ENCODE measurements around the gene CECR2.

Gene CECR2

GRCh38 chr22:17407643-17408042 is 38.4 kb downstream of the CECR2 start:
- DNase-seq (ENCODE audit: extremely low spot score) = no peak
- CTCF ChIA-PET = no interaction called here
- POLR2A ChIA-PET = no interaction called here
- TF ChIP-seq SUZ12 (IDR thresholded peaks at IDR 0.05) (no peak), FOXA1 (IDR thresholded peaks at IDR 0.05) (no peak), FOXK2 (IDR thresholded peaks at IDR 0.05) (no peak), FOXM1 (IDR thresholded peaks at IDR 0.05; ENCODE audit: borderline replicate concordance) (no peak), ELF4 (IDR thresholded peaks at IDR 0.05) (no peak), SP1 (IDR thresholded peaks at IDR 0.05) (no peak)

- no peak for TF ChIP-seq FOXM1 (IDR thresholded peaks at IDR 0.05; ENCODE audit: borderline replicate concordance)
- TF ChIP-seq L3MBTL2 (conservative IDR thresholded peaks at IDR 0.05) = no peak
- TF ChIP-seq NFRKB (IDR thresholded peaks at IDR 0.05) = no peak
- TF ChIP-seq HDGF (IDR thresholded peaks at IDR 0.05; ENCODE audit: borderline replicate concordance) = no peak
- TF ChIP-seq CTBP1 (IDR thresholded peaks at IDR 0.05; ENCODE audit: borderline replicate concordance) = no peak
- TF ChIP-seq TARDBP (IDR thresholded peaks at IDR 0.05) = no peak
- no peak for TF ChIP-seq LEF1 (IDR thresholded peaks at IDR 0.05; ENCODE audit: borderline replicate concordance)
- no peak for TF ChIP-seq FOXA1 (IDR thresholded peaks at IDR 0.05)
- no peak for TF ChIP-seq BHLHE40 (IDR thresholded peaks at IDR 0.05; ENCODE audit: borderline replicate concordance)
- DNase-seq (ENCODE audit: extremely low spot score) = no peak
- ChIA-PET POLR2A (no interaction called here), CTCF (no interaction called here)
Observed at GRCh38 chr22:17410576-17410975, 41.3 kb downstream of the CECR2 start.

GRCh38 chr22:17411213-17411612 is 42.0 kb downstream of the CECR2 start:
- CTCF ChIA-PET = no interaction called here
- POLR2A ChIA-PET = no interaction called here
- DNase-seq (ENCODE audit: extremely low spot score) = no peak
- TF ChIP-seq BHLHE40 (IDR thresholded peaks at IDR 0.05; ENCODE audit: borderline replicate concordance) (no peak), PKNOX1 (IDR thresholded peaks at IDR 0.05) (no peak), L3MBTL2 (conservative IDR thresholded peaks at IDR 0.05) (no peak), HDGF (IDR thresholded peaks at IDR 0.05; ENCODE audit: borderline replicate concordance) (no peak), FOXK2 (IDR thresholded peaks at IDR 0.05) (no peak), SP1 (IDR thresholded peaks at IDR 0.05) (no peak), NFRKB (IDR thresholded peaks at IDR 0.05) (no peak), ELF4 (IDR thresholded peaks at IDR 0.05) (no peak), CTBP1 (IDR thresholded peaks at IDR 0.05; ENCODE audit: borderline replicate concordance) (no peak), ARNT (IDR thresholded peaks at IDR 0.05) (no peak), SUZ12 (IDR thresholded peaks at IDR 0.05) (no peak), ZNF384 (IDR thresholded peaks at IDR 0.05) (no peak)

GRCh38 chr22:17412232-17412631 is 43.0 kb downstream of the CECR2 start:
- DNase-seq (ENCODE audit: extremely low spot score) = no peak
- TF ChIP-seq SUZ12 (IDR thresholded peaks at IDR 0.05) = no peak
- no peak for TF ChIP-seq SP1 (IDR thresholded peaks at IDR 0.05)
- ChIA-PET CTCF (no interaction called here), POLR2A (interaction anchor here (1.0 kb wide), 1 partner anchor 44 kb away, joined by 3 read pairs; no protein-coding TSS in a partner anchor)

- ChIA-PET POLR2A (no interaction called here), CTCF (no interaction called here)
- no peak for DNase-seq (ENCODE audit: extremely low spot score)
- TF ChIP-seq FOXK2 (IDR thresholded peaks at IDR 0.05) (no peak), TARDBP (IDR thresholded peaks at IDR 0.05) (no peak), FOXA1 (IDR thresholded peaks at IDR 0.05) (no peak), HDGF (IDR thresholded peaks at IDR 0.05; ENCODE audit: borderline replicate concordance) (no peak), BHLHE40 (IDR thresholded peaks at IDR 0.05; ENCODE audit: borderline replicate concordance) (no peak), ARNT (IDR thresholded peaks at IDR 0.05) (no peak), SUZ12 (IDR thresholded peaks at IDR 0.05) (no peak), NFRKB (IDR thresholded peaks at IDR 0.05) (no peak), PKNOX1 (IDR thresholded peaks at IDR 0.05) (no peak), ZNF384 (IDR thresholded peaks at IDR 0.05) (no peak), ELF4 (IDR thresholded peaks at IDR 0.05) (no peak), LEF1 (IDR thresholded peaks at IDR 0.05; ENCODE audit: borderline replicate concordance) (no peak), SP1 (IDR thresholded peaks at IDR 0.05) (no peak), L3MBTL2 (conservative IDR thresholded peaks at IDR 0.05) (no peak), FOXM1 (IDR thresholded peaks at IDR 0.05; ENCODE audit: borderline replicate concordance) (no peak), CTBP1 (IDR thresholded peaks at IDR 0.05; ENCODE audit: borderline replicate concordance) (no peak)
Observed at GRCh38 chr22:17418890-17419324, 49.6 kb downstream of the CECR2 start.

GRCh38 chr22:17419348-17419747 is 50.1 kb downstream of the CECR2 start:
- no peak for DNase-seq (ENCODE audit: extremely low spot score)
- ChIA-PET CTCF (interaction anchor here (0.6 kb wide), 1 partner anchor 42 kb away, joined by 3 read pairs; no protein-coding TSS in a partner anchor), POLR2A (interaction anchor here (0.9 kb wide), 1 partner anchor 17 kb away, joined by 4 read pairs; no protein-coding TSS in a partner anchor)
- TF ChIP-seq ZNF384 (IDR thresholded peaks at IDR 0.05) (no peak), L3MBTL2 (conservative IDR thresholded peaks at IDR 0.05) (no peak), ELF4 (IDR thresholded peaks at IDR 0.05) (no peak), SP1 (IDR thresholded peaks at IDR 0.05) (no peak), PKNOX1 (IDR thresholded peaks at IDR 0.05) (no peak), TARDBP (IDR thresholded peaks at IDR 0.05) (no peak), BHLHE40 (IDR thresholded peaks at IDR 0.05; ENCODE audit: borderline replicate concordance) (no peak), NFRKB (IDR thresholded peaks at IDR 0.05) (no peak), SUZ12 (IDR thresholded peaks at IDR 0.05) (no peak), FOXA1 (IDR thresholded peaks at IDR 0.05) (no peak), ARNT (IDR thresholded peaks at IDR 0.05) (no peak)
